Measurements from ENCODE around the gene S100A8. TPM values are rescaled to one million over a fixed set of nuclear protein-coding genes. Genes with fewer than 3 reads are reported as not detected.

Gene S100A8
- total and polyA plus RNA-seq, 2 donors (not counting 3 experiments of a cell fraction or from before 2014, with no cell fraction given): not detected

DNA sequence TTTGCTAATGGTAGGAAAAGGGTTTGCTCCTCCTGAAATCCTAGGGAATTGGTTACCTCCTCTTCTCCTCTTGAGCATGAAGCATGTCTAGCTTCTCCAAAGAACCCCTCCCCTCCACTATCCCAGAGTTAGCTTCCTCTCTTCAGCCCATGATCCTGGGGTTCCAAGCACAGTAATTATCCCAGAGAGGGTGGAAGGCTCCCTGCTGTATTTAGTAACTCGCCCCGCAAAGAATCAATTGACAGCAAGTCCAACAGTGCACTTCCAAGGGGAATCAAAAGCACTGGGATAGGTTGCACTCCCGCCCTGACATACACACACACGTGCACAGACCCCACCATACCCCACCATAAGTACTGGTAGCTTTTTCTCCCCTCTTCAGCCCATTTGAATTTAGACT, 3.1 kb downstream of the S100A8 start:
- TF ChIP-seq, protein P1, sequence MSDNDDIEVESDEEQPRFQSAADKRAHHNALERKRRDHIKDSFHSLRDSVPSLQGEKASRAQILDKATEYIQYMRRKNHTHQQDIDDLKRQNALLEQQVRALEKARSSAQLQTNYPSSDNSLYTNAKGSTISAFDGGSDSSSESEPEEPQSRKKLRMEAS (IDR thresholded peaks at IDR 0.05; ENCODE audit: insufficient read depth, insufficient read length): no peak
- TF ChIP-seq JUN (IDR thresholded peaks at IDR 0.05; ENCODE audit: borderline replicate concordance, insufficient read depth, insufficient read length, low read depth) (no peak), POLR2AphosphoS5 (IDR thresholded peaks at IDR 0.05; ENCODE audit: insufficient read depth, low read depth, low read length) (no peak), POLR2A (IDR thresholded peaks at IDR 0.05; ENCODE audit: low read depth, low read length) (no peak), MYC (IDR thresholded peaks at IDR 0.05; ENCODE audit: low read depth, low read length) (no peak), EZH2 (IDR thresholded peaks at IDR 0.05; ENCODE audit: borderline replicate concordance, low read depth, low read length, severe bottlenecking) (no peak), GATA2 (IDR thresholded peaks at IDR 0.05; ENCODE audit: insufficient read depth, insufficient read length, low read depth, low read length) (no peak), FOS (IDR thresholded peaks at IDR 0.05; ENCODE audit: borderline replicate concordance, insufficient read depth, low read length) (no peak)
- TF ChIP-seq, protein P2, sequence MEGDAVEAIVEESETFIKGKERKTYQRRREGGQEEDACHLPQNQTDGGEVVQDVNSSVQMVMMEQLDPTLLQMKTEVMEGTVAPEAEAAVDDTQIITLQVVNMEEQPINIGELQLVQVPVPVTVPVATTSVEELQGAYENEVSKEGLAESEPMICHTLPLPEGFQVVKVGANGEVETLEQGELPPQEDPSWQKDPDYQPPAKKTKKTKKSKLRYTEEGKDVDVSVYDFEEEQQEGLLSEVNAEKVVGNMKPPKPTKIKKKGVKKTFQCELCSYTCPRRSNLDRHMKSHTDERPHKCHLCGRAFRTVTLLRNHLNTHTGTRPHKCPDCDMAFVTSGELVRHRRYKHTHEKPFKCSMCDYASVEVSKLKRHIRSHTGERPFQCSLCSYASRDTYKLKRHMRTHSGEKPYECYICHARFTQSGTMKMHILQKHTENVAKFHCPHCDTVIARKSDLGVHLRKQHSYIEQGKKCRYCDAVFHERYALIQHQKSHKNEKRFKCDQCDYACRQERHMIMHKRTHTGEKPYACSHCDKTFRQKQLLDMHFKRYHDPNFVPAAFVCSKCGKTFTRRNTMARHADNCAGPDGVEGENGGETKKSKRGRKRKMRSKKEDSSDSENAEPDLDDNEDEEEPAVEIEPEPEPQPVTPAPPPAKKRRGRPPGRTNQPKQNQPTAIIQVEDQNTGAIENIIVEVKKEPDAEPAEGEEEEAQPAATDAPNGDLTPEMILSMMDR (IDR thresholded peaks at IDR 0.05; ENCODE audit: extremely low read depth in 1 of 2, insufficient read depth in 1 of 2, low read depth in 1 of 2, low read length in 2 of 2): no peak
- ChIA-PET CTCF (interaction anchor here (0.6 kb wide), 1 partner anchor 559 kb away, joined by 3 read pairs; the partner anchor contains the start of gene DENND4B), POLR2A (no interaction called here)
- Histone ChIP-seq H3K4me1 (ENCODE audit: control insufficient read depth, extremely low read depth, insufficient read depth, low read length) (no peaks in the 10 kb centered on the region), H3K36me3 (ENCODE audit: control insufficient read depth in 2 of 2, extremely low read depth in 1 of 2, insufficient read depth in 2 of 2, low read length in 2 of 2) (no peaks in the 10 kb centered on the region), H4K20me1 (replicated peaks; ENCODE audit: control insufficient read depth, extremely low read depth, insufficient read depth, low read length) (no peaks in the 10 kb centered on the region), H3K27me3 (ENCODE audit: control insufficient read depth in 2 of 2, insufficient read depth in 2 of 2, low read length in 2 of 2) (no peaks in the 10 kb centered on the region), H3K9me1 (replicated peaks; ENCODE audit: control insufficient read depth, extremely low read depth, insufficient read depth, low read length) (no peaks in the 10 kb centered on the region), H3K4me2 (ENCODE audit: insufficient read depth, low read length) (no peak overlapping the region), H3K79me2 (ENCODE audit: control insufficient read depth, insufficient read depth, low read length) (no peaks in the 10 kb centered on the region), H2AFZ (ENCODE audit: low read depth, low read length) (no peak overlapping the region), H3K9me3 (replicated peaks; ENCODE audit: control insufficient read depth, insufficient read depth, low read length) (no peaks in the 10 kb centered on the region), H3K9ac (replicated peaks; ENCODE audit: extremely low read depth, insufficient read depth, low read length) (no peak overlapping the region), H3K4me3 (replicated peaks in 1 of 3; ENCODE audit: insufficient read depth in 1 of 3, low read depth in 1 of 3, low read length in 3 of 3) (no peak overlapping the region), H3K27ac (ENCODE audit: insufficient read depth, low read depth, low read length) (no peak overlapping the region)
- no peak for FAIRE-seq
- intact Hi-C loops (cut with micrococcal nuclease): no loop called here
- dilution Hi-C loops (cut with MboI; ENCODE audit: extremely low pct_ligation_motif_present, low sequenced_read_pairs): no loop called here
- DNase-seq (ENCODE audit: low read depth, low spot score): no peak
- no TSS peak for BruUV-seq (replicated peaks)

Data from endothelial cell of umbilical vein (primary cell).